ENCODE data around the gene FKBP2. TPM values are rescaled to one million over a fixed set of nuclear protein-coding genes. Genes with fewer than 3 reads are reported as not detected.

Gene FKBP2
- total RNA-seq, 1 donor = 34.3 TPM

- DNase-seq (ENCODE audit: low read depth) = peak; percentile 86
- TF ChIP-seq CTCF (IDR thresholded peaks at IDR 0.05; ENCODE audit: insufficient read depth, low read length) = peak; percentile 18
- H3K4me3 ChIP-seq (ENCODE audit: low read depth, low read length) = peak overlapping the region; percentile 70
These were observed 27.4 kb downstream of the FKBP2 start for GRCh38 chr11:64268025-64268892.

GRCh38 chr11:64268893-64269539 is 28.1 kb downstream of the FKBP2 start:
- no peak for TF ChIP-seq CTCF (IDR thresholded peaks at IDR 0.05; ENCODE audit: insufficient read depth, low read length)
- no peak for DNase-seq (ENCODE audit: low read depth)
- peak overlapping the region; percentile 70 for H3K4me3 ChIP-seq (ENCODE audit: low read depth, low read length)

- DNase-seq (ENCODE audit: low read depth) = peak; percentile 100
- TF ChIP-seq CTCF (IDR thresholded peaks at IDR 0.05; ENCODE audit: insufficient read depth, low read length) = no peak
- H3K4me3 ChIP-seq (ENCODE audit: low read depth, low read length) = peak overlapping the region; percentile 76
These were observed 28.8 kb downstream of the FKBP2 start for GRCh38 chr11:64269540-64270220.

- H3K4me3 ChIP-seq (ENCODE audit: low read depth, low read length) = no peak overlapping the region
- TF ChIP-seq CTCF (IDR thresholded peaks at IDR 0.05; ENCODE audit: insufficient read depth, low read length) = no peak
- no peak for DNase-seq (ENCODE audit: low read depth)
These were observed 34.3 kb downstream of the FKBP2 start for GRCh38 chr11:64275031-64275800.

GRCh38 chr11:64275841-64276240 is 34.9 kb downstream of the FKBP2 start:
- no peak for TF ChIP-seq CTCF (IDR thresholded peaks at IDR 0.05; ENCODE audit: insufficient read depth, low read length)
- DNase-seq (ENCODE audit: low read depth) = no peak
- H3K4me3 ChIP-seq (ENCODE audit: low read depth, low read length) = no peak overlapping the region
